Thoracic aorta (tissue), 2 donors: Measurements from ENCODE around the gene GNLY. TPM values are rescaled to one million over a fixed set of nuclear protein-coding genes. Genes with fewer than 3 reads are reported as not detected.

Experiments used
- ATAC-seq: fragments of 150-250 bp; one replicate; pipeline ENCODE4 v1.8.0; 2017; ENCODE audit warnings: low read depth; ENCODE audit not compliant: insufficient number of reproducible peaks, low FRiP score
- DNase-seq: peaks from one replicate; pipeline ENCODE4 v3.0.0-alpha.2; 2020; ENCODE audit warnings: low spot score
- H3K27ac ChIP-seq, 2 donors: fragments of 200-600 bp; sonication (generic); 1 replicate in 1 of 2; 2 replicates in 1 of 2; pipeline ENCODE4 v1.5.1; 2016; ENCODE audit warnings: mild to moderate bottlenecking in 2 of 2, moderate library complexity in 2 of 2
- H3K27me3 ChIP-seq: fragments of 200-600 bp; sonication (generic); replicated peaks from 2 replicates; pipeline ENCODE4 v1.6.0; 2016; ENCODE audit warnings: mild to moderate bottlenecking; ENCODE audit not compliant: insufficient read depth
- H3K36me3 ChIP-seq: fragments of 200-600 bp; sonication (generic); one replicate; pipeline ENCODE4 v1.5.1; 2016
- H3K4me1 ChIP-seq, 2 donors: fragments of 200-600 bp; sonication (generic); 1 replicate in 1 of 2; 2 replicates in 1 of 2; pipeline versions ENCODE4 v1.5.1 to v1.6.0; 2016; ENCODE audit warnings: low read depth in 2 of 2, mild to moderate bottlenecking in 1 of 2; ENCODE audit not compliant: control insufficient read depth in 1 of 2
- H3K4me3 ChIP-seq: fragments of 200-600 bp; sonication (generic); 2 replicates; pipeline ENCODE4 v1.5.1; 2016; ENCODE audit warnings: mild to moderate bottlenecking
- H3K9me3 ChIP-seq: fragments of 200-600 bp; sonication (generic); 2 replicates; pipeline ENCODE4 v1.5.1; 2016
- CTCF ChIP-seq: fragments of 200-600 bp; sonication (generic); IDR thresholded peaks from one replicate; pipeline ENCODE4 v1.5.1; 2019; ENCODE audit warnings: antibody characterized with exemption
- total RNA-seq, 2 donors: library from RNA; depleted of rRNA; stranded (reverse); fragments of >200 nt; gene quantifications; one replicate each; pipeline versions ENCODE4 v1.1.0 to v1.2.3, GENCODE V29; 2016

Gene GNLY
- total RNA-seq, 2 donors from 2014 or later, result 1.5 to 8.5 TPM

GRCh38 chr2:85737961-85738360 is 43.8 kb downstream of the GNLY start:
- H3K36me3 ChIP-seq, result no peaks in the 10 kb centered on the region
- H3K9me3 ChIP-seq, result no peaks in the 10 kb centered on the region
- H3K4me1 ChIP-seq, result peaks cover 21 to 55% of the 10 kb centered on the region in 2 donors
- TF ChIP-seq CTCF, result no peak
- H3K27ac ChIP-seq, result peak overlapping the region; percentile 97 to 98
- DNase-seq, result no peak
- no peak overlapping the region for H3K4me3 ChIP-seq
- ATAC-seq, result no peak
- H3K27me3 ChIP-seq, result no peaks in the 10 kb centered on the region

- H3K9me3 ChIP-seq, result no peaks in the 10 kb centered on the region
- peaks cover 44 to 70% of the 10 kb centered on the region in 2 donors for H3K4me1 ChIP-seq
- no peaks in the 10 kb centered on the region for H3K27me3 ChIP-seq
- no peak overlapping the region for H3K4me3 ChIP-seq
- H3K27ac ChIP-seq, result peak overlapping the region; percentile 97 to 98
- no peak for TF ChIP-seq CTCF
- DNase-seq (no peak), ATAC-seq (no peak)
- no peaks in the 10 kb centered on the region for H3K36me3 ChIP-seq
Measured at GRCh38 chr2:85740193-85740592, 46.0 kb downstream of the GNLY start.

- peak overlapping the region; percentile 97 to 98 for H3K27ac ChIP-seq
- no peak for TF ChIP-seq CTCF
- H3K4me1 ChIP-seq, result peaks cover 49 to 81% of the 10 kb centered on the region in 2 donors
- ATAC-seq (no peak), DNase-seq (no peak)
- H3K36me3 ChIP-seq, result no peaks in the 10 kb centered on the region
- H3K4me3 ChIP-seq, result peak overlapping the region; percentile 28
- no peaks in the 10 kb centered on the region for H3K27me3 ChIP-seq
- H3K9me3 ChIP-seq, result no peaks in the 10 kb centered on the region
Measured at GRCh38 chr2:85741211-85741832, 47.2 kb downstream of the GNLY start.

GRCh38 chr2:85741833-85742455 is 47.8 kb downstream of the GNLY start:
- H3K4me3 ChIP-seq, result peak overlapping the region; percentile 39
- H3K9me3 ChIP-seq, result no peaks in the 10 kb centered on the region
- H3K27me3 ChIP-seq, result no peaks in the 10 kb centered on the region
- peak; percentile 56 for DNase-seq
- no peak for TF ChIP-seq CTCF
- peak overlapping the region; percentile 97 to 98 for H3K27ac ChIP-seq
- H3K36me3 ChIP-seq, result no peaks in the 10 kb centered on the region
- H3K4me1 ChIP-seq, result peaks cover 47 to 76% of the 10 kb centered on the region in 2 donors
- peak; percentile 49 for ATAC-seq

GRCh38 chr2:85743304-85743978 is 49.3 kb downstream of the GNLY start:
- Histone ChIP-seq H3K27ac (peak overlapping the region; percentile 93 to 98), H3K36me3 (no peaks in the 10 kb centered on the region), H3K9me3 (no peaks in the 10 kb centered on the region), H3K27me3 (no peaks in the 10 kb centered on the region), H3K4me1 (peaks cover 48 to 78% of the 10 kb centered on the region in 2 donors), H3K4me3 (no peak overlapping the region)
- ATAC-seq (no peak), DNase-seq (no peak)
- TF ChIP-seq CTCF, result no peak
